GM23338 (cell line): ENCODE results near the gene JMJD1C. TPM values are rescaled to one million over a fixed set of nuclear protein-coding genes. Genes with fewer than 3 reads are reported as not detected.

Experiments
- ATAC-seq: fragments of 200-7000 bp; cut with Tn5 transposase; 3 replicates; pipeline ENCODE4 v1.9.1; 2020
- DNase-seq: peaks from one replicate; pipeline ENCODE4 v3.0.0-alpha.2; 2015; ENCODE audit warnings: low spot score
- H2AFZ ChIP-seq: fragments of 200-600 bp; sonication (generic); 2 replicates; pipeline ENCODE4 v1.8.0; 2016; ENCODE audit warnings: antibody characterized with exemption, mild to moderate bottlenecking, moderate library complexity
- H3F3A ChIP-seq: fragments of 200-600 bp; sonication (generic); replicated peaks from 2 replicates; pipeline ENCODE4 v1.8.0; 2017; ENCODE audit warnings: antibody characterized with exemption, mixed run types, low read depth
- H3K27ac ChIP-seq: fragments of 200-600 bp; sonication (generic); 2 replicates; pipeline ENCODE4 v1.6.1; 2016; ENCODE audit warnings: low read depth
- H3K27me3 ChIP-seq: fragments of 200-600 bp; sonication (generic); 2 replicates; pipeline ENCODE4 v1.8.0; 2016; ENCODE audit warnings: mild to moderate bottlenecking, mixed run types, moderate library complexity; ENCODE audit not compliant: insufficient read depth
- H3K36me3 ChIP-seq: fragments of 200-600 bp; sonication (generic); 2 replicates; pipeline ENCODE4 v1.8.0; 2016; ENCODE audit warnings: mild to moderate bottlenecking; ENCODE audit not compliant: insufficient read depth
- H3K4me1 ChIP-seq: fragments of 200-600 bp; sonication (generic); 2 replicates; pipeline ENCODE4 v1.8.0; 2016; ENCODE audit warnings: mild to moderate bottlenecking, moderate library complexity; ENCODE audit not compliant: insufficient read depth
- H3K4me2 ChIP-seq: fragments of 200-600 bp; sonication (generic); 2 replicates; pipeline ENCODE4 v1.7.1; 2017; ENCODE audit warnings: mixed run types
- H3K4me3 ChIP-seq: fragments of 200-600 bp; sonication (generic); 2 replicates; pipeline ENCODE4 v1.6.1; 2016; ENCODE audit warnings: mixed run types
- H3K79me2 ChIP-seq: fragments of 200-600 bp; sonication (generic); replicated peaks from 2 replicates; pipeline ENCODE4 v1.8.0; 2017; ENCODE audit warnings: mild to moderate bottlenecking; ENCODE audit not compliant: insufficient read depth
- H3K9me2 ChIP-seq: fragments of 200-600 bp; sonication (generic); 2 replicates; pipeline ENCODE4 v1.8.0; 2017; ENCODE audit not compliant: insufficient read depth
- H4K20me1 ChIP-seq: fragments of 200-600 bp; sonication (generic); replicated peaks from 2 replicates; pipeline ENCODE4 v1.8.0; 2017; ENCODE audit warnings: mild to moderate bottlenecking; ENCODE audit not compliant: insufficient read depth
- H3K27ac Mint-ChIP-seq: 2 replicates; pipeline ENCODE4 v1.8.0; 2020; ENCODE audit warnings: inconsistent platforms, mild to moderate bottlenecking, moderate library complexity, mixed read lengths
- H3K27me3 Mint-ChIP-seq: 3 replicates; pipeline ENCODE4 v1.8.0; 2022; ENCODE audit warnings: low read depth, mild to moderate bottlenecking, moderate library complexity, mixed read lengths, inconsistent platforms; ENCODE audit not compliant: insufficient read depth, poor library complexity
- H3K36me3 Mint-ChIP-seq: 3 replicates; pipeline ENCODE4 v1.8.0; 2021; ENCODE audit warnings: low read depth, mild to moderate bottlenecking, inconsistent platforms, moderate library complexity, mixed read lengths
- H3K4me1 Mint-ChIP-seq: 3 replicates; pipeline ENCODE4 v1.8.0; 2020; ENCODE audit warnings: mild to moderate bottlenecking, inconsistent platforms, mixed read lengths
- H3K4me3 Mint-ChIP-seq: 3 replicates; pipeline ENCODE4 v1.8.0; 2021; ENCODE audit warnings: moderate library complexity, mild to moderate bottlenecking, inconsistent platforms, mixed read lengths
- H3K9me3 Mint-ChIP-seq: 3 replicates; pipeline ENCODE4 v1.8.0; 2020; ENCODE audit warnings: moderate library complexity, mild to moderate bottlenecking, inconsistent platforms, mixed read lengths
- EZH2 ChIP-seq: fragments of 200-600 bp; sonication (generic); IDR thresholded peaks from one replicate; pipeline ENCODE4 v1.8.0; 2017; ENCODE audit warnings: antibody characterized with exemption, mild to moderate bottlenecking, low read depth; ENCODE audit not compliant: unreplicated experiment
- JUNB ChIP-seq: IDR thresholded peaks from one replicate; pipeline ENCODE4 v1.6.1; 2016; ENCODE audit warnings: antibody characterized with exemption; ENCODE audit not compliant: unreplicated experiment
- NANOG ChIP-seq: IDR thresholded peaks from 2 replicates; pipeline ENCODE4 v1.6.1; 2016; ENCODE audit warnings: antibody characterized with exemption, borderline replicate concordance
- POLR2AphosphoS5 ChIP-seq: IDR thresholded peaks from 2 replicates; pipeline ENCODE4 v1.6.1; 2016; ENCODE audit warnings: antibody characterized with exemption, low read depth
- STAT1 ChIP-seq: IDR thresholded peaks from one replicate; pipeline ENCODE4 v1.6.1; 2016; ENCODE audit warnings: antibody characterized with exemption; ENCODE audit not compliant: unreplicated experiment
- ZNF331 ChIP-seq: fragments of 250-450 bp; sonication (Bioruptor Pico); IDR thresholded peaks from 2 replicates; pipeline ENCODE4 v1.5.0; 2020; ENCODE audit warnings: low read depth, mild to moderate bottlenecking, moderate library complexity
- polyA plus RNA-seq: library from polyadenylated mRNA; unstranded; fragments of >200 nt; fragmentation: Nextera tagmentation; extraction: Ambion mirVana; gene quantifications from 2 replicates; pipeline ENCODE4 v1.2.1, GENCODE V29; 2016
- total RNA-seq: library from RNA; depleted of rRNA; stranded (reverse); fragments of >200 nt; shearing (Covaris generic); gene quantifications from 2 replicates; pipeline ENCODE4 v1.2.3, GENCODE V29; 2014
- TF ChIP-seq, protein P1 (sequence below): fragments of 250-450 bp; sonication (Bioruptor Pico); IDR thresholded peaks from 2 replicates; pipeline ENCODE4 v1.5.0; 2020; ENCODE audit warnings: mild to moderate bottlenecking, moderate library complexity
- TF ChIP-seq, protein P2 (sequence below), 2 experiments: fragments of 200-600 bp in 1 of 2; sonication (generic) in 1 of 2; conservative IDR thresholded peaks; 2 replicates each; pipeline versions ENCODE4 v1.5.1 to v1.6.1; 2016 to 2017; ENCODE audit warnings: antibody characterized with exemption in 2 of 2, low read depth in 2 of 2, mild to moderate bottlenecking in 2 of 2, moderate library complexity in 1 of 2
- TF ChIP-seq, protein P3 (sequence below): IDR thresholded peaks from one replicate; pipeline ENCODE4 v1.6.1; 2018; ENCODE audit warnings: antibody characterized with exemption; ENCODE audit not compliant: unreplicated experiment

JMJD1C gene
- total and polyA plus RNA-seq, 2 experiments from 2014 or later = 333 to 435 TPM

DNA sequence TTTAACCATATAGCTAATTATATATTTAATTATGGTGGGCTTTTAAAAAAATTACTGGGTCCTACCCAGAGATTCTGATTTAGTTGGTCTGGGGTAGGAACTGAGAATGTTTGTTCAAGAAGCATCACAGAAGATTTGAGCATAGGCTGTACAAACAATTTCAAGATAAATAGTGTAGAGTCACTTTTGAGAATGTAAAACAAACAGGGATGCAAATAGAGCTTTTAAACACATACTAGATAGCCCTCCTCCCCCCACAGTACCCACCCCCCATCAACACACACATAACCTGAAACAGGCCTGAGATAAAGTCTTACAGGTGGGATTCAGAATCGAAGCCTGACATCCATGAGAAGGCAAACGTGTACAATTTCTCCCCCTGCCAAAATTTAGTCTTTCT, 39.8 kb upstream of the JMJD1C start (continued):
- TF ChIP-seq, protein P1, sequence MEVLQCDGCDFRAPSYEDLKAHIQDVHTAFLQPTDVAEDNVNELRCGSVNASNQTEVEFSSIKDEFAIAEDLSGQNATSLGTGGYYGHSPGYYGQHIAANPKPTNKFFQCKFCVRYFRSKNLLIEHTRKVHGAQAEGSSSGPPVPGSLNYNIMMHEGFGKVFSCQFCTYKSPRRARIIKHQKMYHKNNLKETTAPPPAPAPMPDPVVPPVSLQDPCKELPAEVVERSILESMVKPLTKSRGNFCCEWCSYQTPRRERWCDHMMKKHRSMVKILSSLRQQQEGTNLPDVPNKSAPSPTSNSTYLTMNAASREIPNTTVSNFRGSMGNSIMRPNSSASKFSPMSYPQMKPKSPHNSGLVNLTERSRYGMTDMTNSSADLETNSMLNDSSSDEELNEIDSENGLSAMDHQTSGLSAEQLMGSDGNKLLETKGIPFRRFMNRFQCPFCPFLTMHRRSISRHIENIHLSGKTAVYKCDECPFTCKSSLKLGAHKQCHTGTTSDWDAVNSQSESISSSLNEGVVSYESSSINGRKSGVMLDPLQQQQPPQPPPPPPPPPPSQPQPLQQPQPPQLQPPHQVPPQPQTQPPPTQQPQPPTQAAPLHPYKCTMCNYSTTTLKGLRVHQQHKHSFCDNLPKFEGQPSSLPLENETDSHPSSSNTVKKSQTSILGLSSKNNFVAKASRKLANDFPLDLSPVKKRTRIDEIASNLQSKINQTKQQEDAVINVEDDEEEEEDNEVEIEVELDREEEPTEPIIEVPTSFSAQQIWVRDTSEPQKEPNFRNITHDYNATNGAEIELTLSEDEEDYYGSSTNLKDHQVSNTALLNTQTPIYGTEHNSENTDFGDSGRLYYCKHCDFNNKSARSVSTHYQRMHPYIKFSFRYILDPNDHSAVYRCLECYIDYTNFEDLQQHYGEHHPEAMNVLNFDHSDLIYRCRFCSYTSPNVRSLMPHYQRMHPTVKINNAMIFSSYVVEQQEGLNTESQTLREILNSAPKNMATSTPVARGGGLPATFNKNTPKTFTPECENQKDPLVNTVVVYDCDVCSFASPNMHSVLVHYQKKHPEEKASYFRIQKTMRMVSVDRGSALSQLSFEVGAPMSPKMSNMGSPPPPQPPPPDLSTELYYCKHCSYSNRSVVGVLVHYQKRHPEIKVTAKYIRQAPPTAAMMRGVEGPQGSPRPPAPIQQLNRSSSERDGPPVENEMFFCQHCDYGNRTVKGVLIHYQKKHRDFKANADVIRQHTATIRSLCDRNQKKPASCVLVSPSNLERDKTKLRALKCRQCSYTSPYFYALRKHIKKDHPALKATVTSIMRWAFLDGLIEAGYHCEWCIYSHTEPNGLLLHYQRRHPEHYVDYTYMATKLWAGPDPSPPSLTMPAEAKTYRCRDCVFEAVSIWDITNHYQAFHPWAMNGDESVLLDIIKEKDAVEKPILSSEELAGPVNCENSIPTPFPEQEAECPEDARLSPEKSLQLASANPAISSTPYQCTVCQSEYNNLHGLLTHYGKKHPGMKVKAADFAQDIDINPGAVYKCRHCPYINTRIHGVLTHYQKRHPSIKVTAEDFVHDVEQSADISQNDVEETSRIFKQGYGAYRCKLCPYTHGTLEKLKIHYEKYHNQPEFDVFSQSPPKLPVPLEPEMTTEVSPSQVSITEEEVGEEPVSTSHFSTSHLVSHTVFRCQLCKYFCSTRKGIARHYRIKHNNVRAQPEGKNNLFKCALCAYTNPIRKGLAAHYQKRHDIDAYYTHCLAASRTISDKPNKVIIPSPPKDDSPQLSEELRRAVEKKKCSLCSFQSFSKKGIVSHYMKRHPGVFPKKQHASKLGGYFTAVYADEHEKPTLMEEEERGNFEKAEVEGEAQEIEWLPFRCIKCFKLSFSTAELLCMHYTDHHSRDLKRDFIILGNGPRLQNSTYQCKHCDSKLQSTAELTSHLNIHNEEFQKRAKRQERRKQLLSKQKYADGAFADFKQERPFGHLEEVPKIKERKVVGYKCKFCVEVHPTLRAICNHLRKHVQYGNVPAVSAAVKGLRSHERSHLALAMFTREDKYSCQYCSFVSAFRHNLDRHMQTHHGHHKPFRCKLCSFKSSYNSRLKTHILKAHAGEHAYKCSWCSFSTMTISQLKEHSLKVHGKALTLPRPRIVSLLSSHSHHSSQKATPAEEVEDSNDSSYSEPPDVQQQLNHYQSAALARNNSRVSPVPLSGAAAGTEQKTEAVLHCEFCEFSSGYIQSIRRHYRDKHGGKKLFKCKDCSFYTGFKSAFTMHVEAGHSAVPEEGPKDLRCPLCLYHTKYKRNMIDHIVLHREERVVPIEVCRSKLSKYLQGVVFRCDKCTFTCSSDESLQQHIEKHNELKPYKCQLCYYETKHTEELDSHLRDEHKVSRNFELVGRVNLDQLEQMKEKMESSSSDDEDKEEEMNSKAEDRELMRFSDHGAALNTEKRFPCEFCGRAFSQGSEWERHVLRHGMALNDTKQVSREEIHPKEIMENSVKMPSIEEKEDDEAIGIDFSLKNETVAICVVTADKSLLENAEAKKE (CRISPR knock-in tag) = no peak
- TF ChIP-seq, protein P2, sequence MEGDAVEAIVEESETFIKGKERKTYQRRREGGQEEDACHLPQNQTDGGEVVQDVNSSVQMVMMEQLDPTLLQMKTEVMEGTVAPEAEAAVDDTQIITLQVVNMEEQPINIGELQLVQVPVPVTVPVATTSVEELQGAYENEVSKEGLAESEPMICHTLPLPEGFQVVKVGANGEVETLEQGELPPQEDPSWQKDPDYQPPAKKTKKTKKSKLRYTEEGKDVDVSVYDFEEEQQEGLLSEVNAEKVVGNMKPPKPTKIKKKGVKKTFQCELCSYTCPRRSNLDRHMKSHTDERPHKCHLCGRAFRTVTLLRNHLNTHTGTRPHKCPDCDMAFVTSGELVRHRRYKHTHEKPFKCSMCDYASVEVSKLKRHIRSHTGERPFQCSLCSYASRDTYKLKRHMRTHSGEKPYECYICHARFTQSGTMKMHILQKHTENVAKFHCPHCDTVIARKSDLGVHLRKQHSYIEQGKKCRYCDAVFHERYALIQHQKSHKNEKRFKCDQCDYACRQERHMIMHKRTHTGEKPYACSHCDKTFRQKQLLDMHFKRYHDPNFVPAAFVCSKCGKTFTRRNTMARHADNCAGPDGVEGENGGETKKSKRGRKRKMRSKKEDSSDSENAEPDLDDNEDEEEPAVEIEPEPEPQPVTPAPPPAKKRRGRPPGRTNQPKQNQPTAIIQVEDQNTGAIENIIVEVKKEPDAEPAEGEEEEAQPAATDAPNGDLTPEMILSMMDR (conservative IDR thresholded peaks at IDR 0.05; ENCODE audit: low read depth in 2 of 2) = no peak
- TF ChIP-seq EZH2 (no peak), ZNF331 (CRISPR knock-in tag) (no peak), STAT1 (no peak), NANOG (no peak)

DNA sequence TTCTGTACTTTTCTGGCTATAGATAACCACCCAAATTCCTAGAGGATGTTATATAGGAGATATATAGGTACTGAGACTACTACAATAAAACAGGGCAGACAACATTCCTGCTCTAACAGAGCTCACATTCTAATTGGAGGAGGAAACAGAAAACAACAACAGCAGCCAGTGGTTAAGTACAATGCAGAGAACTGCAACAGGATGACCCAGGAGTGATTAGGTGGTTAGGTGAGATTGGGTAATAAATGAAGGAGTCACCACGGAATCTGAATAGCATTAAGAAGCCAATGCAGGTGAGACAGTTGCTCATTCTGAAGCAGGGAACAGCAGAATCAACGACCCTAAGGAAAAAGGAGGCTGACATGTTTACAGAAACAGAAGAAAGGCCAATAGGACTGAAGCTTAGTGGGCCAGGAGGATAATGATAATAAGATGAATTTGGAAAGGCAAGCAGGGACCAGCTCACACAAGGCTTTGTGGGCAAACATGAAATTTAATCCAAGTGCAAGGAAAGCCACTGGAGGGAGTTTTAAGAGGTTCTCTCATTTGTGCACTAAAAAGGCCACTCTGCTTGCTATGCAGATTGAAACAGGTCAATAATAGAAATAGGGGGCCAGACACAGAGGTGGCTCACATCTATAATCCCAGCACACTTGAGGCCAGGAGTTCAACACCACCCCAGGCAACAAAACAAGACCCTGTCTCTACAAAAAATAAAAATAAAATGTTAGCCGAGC, 38.5 kb upstream of the JMJD1C start:
- Histone ChIP-seq H2AFZ (no peak overlapping the region), H3K79me2 (peaks cover 86% of the 10 kb centered on the region), H3K4me2 (peak overlapping the region; percentile 3), H3K9me2 (no peaks in the 10 kb centered on the region), H4K20me1 (no peaks in the 10 kb centered on the region), H3K36me3 (no peaks in the 10 kb centered on the region), H3K27ac (peak overlapping the region; percentile 82), H3K27me3 (no peaks in the 10 kb centered on the region), H3K4me1 (peaks cover 26% of the 10 kb centered on the region), H3F3A (no peaks in the 10 kb centered on the region), H3K4me3 (no peak overlapping the region)
- DNase-seq (peak; percentile 83), ATAC-seq (peak; percentile 93)
- Mint-ChIP-seq H3K27ac (peak overlapping the region; percentile 97), H3K4me1 (peaks cover 29% of the 10 kb centered on the region), H3K9me3 (no peaks in the 10 kb centered on the region), H3K27me3 (no peaks in the 10 kb centered on the region), H3K4me3 (no peak overlapping the region; the same call in 2 of the 3 replicates), H3K36me3 (no peaks in the 10 kb centered on the region)
- TF ChIP-seq NANOG (no peak), ZNF331 (CRISPR knock-in tag) (no peak), JUNB (no peak), POLR2AphosphoS5 (no peak), EZH2 (no peak)
- TF ChIP-seq, protein P3, sequence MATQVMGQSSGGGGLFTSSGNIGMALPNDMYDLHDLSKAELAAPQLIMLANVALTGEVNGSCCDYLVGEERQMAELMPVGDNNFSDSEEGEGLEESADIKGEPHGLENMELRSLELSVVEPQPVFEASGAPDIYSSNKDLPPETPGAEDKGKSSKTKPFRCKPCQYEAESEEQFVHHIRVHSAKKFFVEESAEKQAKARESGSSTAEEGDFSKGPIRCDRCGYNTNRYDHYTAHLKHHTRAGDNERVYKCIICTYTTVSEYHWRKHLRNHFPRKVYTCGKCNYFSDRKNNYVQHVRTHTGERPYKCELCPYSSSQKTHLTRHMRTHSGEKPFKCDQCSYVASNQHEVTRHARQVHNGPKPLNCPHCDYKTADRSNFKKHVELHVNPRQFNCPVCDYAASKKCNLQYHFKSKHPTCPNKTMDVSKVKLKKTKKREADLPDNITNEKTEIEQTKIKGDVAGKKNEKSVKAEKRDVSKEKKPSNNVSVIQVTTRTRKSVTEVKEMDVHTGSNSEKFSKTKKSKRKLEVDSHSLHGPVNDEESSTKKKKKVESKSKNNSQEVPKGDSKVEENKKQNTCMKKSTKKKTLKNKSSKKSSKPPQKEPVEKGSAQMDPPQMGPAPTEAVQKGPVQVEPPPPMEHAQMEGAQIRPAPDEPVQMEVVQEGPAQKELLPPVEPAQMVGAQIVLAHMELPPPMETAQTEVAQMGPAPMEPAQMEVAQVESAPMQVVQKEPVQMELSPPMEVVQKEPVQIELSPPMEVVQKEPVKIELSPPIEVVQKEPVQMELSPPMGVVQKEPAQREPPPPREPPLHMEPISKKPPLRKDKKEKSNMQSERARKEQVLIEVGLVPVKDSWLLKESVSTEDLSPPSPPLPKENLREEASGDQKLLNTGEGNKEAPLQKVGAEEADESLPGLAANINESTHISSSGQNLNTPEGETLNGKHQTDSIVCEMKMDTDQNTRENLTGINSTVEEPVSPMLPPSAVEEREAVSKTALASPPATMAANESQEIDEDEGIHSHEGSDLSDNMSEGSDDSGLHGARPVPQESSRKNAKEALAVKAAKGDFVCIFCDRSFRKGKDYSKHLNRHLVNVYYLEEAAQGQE = no peak
